HG03060 (cell line): ENCODE measurements around the gene CHPF2.

Experiments
- ATAC-seq: cut with Tn5 transposase; IDR thresholded peaks from one replicate; pipeline ENCODE4 v1.9.1; 2021; ENCODE audit warnings: low read depth, moderate number of reproducible peaks; ENCODE audit not compliant: unreplicated experiment

CHPF2 gene

GRCh38 chr7:151280388-151281019 is 48.2 kb downstream of the CHPF2 start:
- no peak for ATAC-seq

- ATAC-seq: no peak
Measured at GRCh38 chr7:151281686-151282085, 49.4 kb downstream of the CHPF2 start.

- ATAC-seq: no peak
Measured at GRCh38 chr7:151282111-151282510, 49.8 kb downstream of the CHPF2 start.

- no peak for ATAC-seq
Measured at GRCh38 chr7:151283302-151283701, 51.0 kb downstream of the CHPF2 start.

- no peak for ATAC-seq
Measured at GRCh38 chr7:151286148-151286547, 53.9 kb downstream of the CHPF2 start.
